ENCODE data around the gene CLK2.
"Not testable (repeated sequence)": the region's sequence is repeated elsewhere in the genome, so short reads cannot be mapped to it uniquely, and the experiment has no call there.

CLK2 gene

DNA sequence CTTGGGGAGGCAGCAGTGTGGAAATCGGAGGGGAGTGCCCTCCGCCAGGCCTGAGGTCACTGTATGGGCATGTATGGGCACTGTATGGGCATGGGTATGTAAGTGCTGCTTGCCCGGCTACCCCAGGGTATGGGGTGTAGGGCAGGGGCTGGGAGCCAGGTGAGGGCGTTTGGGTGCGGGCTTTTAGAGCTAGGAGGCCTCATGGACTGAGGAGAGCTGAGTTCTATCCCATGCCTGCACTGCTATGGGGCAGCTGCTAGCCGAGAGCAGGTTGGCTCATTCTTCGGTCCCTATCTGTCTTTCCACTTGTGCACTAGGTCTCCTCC, 22.6 kb upstream of the CLK2 start:
- no peak for DNase-seq

DNA sequence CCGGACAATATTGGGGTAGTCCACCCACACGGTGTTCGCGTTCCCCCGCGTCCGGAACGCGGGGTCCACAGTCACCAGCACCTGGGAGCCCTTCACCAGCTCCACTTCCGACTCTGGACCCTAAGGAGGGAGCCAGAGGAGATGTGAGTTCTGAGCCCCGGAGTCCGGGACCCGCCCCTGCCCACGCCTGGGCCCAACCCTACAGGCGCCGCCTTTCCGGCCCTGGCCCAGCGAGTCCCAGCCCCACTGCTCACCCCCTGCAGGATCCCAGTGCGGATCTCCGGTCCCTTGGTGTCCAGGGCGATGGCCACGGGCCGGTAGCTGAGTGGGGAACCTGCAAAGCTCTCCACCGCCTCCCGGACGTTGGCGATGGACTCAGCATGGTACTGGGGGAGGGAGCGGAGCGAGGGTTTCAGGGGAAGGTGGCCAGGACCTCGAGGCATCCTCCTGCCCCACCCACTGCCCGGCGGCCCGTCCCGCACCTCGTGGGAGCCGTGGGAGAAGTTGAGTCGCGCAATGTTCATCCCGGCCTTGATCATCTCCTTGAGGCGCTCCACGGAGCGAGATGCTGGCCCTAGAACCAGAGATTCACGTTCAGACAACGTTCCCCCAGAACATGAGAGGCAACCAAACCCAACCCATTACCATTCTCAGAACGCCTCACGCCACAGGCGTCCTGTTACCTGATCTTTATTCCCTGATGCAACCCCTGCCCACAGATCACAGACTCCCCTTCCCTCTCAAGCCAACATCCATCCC, 22.1 kb upstream of the CLK2 start:
- DNase-seq, result no peak

DNA sequence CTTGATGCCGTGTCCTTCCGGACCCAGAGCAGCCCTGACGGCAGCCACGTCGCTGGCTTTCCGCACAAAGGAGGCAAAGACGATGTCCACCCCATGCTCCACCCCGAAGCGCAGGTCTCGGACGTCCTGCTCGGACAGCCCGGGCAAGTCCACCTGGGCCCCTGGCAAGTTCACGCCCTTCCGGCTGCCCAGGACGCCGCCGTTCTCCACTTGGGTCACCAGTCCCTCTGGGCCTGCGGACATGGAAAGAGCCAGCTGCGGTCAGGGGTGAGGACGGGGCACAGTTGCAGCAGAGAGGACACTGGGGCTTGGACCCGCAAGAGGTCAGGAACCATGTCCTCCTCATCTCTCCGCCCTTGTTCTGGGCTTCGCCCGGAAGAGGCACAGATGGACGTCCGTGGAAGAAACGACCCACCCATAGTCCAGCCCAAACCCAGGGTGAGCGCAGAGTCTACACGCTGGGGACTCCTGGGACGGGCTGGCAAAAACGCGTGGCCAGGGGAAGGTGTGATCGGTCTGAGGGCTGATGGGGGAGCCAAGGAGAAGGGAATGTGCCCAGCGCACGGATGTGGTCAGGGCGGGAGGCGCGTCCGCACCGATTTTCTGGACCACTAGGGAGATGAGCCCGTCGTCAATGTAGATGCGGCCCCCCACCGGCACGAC, 21.3 kb upstream of the CLK2 start:
- no peak for DNase-seq

GRCh38 chr1:155293086-155293749, 19.9 kb upstream of the CLK2 start:
- no peak for DNase-seq

- not testable (repeated sequence) for DNase-seq
Measured at GRCh38 chr1:155291006-155291405, 17.7 kb upstream of the CLK2 start.

DNA sequence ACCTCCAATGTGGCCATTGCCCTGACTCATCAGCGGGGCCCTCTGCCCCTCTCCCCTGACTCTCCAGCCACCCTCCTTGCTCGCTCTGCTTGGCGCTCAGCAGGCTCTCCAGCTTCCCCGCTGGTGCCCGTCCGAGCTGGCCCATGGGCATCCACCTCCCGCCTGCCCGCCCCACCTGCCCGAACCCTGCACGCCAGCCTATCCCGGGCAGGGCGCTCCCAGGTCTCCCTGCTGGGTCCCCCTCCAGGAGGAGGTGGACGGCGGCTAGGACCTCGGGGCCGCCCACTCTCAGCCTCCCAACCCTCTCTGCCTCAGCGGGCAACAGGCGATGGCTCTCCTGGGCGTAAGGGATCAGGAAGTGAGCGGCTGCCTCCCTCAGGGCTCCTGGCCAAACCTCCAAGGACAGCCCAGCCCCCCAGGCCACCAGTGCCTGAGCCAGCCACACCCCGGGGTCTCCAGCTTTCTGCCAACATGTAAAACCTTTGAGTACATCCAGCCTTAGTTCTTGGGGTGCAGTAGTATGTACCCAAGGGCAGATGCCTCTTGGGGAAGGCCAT, 14.8 kb upstream of the CLK2 start:
- no peak for DNase-seq

DNA sequence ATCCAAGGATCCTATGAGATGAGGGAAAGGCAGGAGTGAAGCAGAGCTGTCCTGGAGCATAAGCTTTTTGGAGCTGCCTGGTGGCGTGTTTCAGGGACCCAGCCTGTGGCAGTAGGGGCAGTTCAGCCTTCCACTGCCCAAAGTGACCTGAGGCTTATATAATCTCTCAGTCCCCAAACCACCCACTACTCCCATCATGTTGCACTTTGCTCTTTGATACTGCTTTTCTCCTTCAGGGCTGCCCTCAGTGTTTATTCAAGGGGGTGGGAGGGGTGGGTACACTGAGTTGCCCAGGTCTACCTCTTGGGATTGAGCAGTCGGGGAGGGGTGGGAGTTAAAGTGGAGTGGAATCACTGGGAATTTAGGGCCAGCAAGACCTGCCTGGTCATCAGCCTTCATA, 13.2 kb upstream of the CLK2 start:
- no peak for DNase-seq

GRCh38 chr1:155285631-155286044, 12.3 kb upstream of the CLK2 start:
- no peak for DNase-seq

GRCh38 chr1:155285063-155285462, 11.8 kb upstream of the CLK2 start:
- DNase-seq, result no peak

- DNase-seq, result no peak
Measured at GRCh38 chr1:155284476-155284875, 11.2 kb upstream of the CLK2 start.

DNA sequence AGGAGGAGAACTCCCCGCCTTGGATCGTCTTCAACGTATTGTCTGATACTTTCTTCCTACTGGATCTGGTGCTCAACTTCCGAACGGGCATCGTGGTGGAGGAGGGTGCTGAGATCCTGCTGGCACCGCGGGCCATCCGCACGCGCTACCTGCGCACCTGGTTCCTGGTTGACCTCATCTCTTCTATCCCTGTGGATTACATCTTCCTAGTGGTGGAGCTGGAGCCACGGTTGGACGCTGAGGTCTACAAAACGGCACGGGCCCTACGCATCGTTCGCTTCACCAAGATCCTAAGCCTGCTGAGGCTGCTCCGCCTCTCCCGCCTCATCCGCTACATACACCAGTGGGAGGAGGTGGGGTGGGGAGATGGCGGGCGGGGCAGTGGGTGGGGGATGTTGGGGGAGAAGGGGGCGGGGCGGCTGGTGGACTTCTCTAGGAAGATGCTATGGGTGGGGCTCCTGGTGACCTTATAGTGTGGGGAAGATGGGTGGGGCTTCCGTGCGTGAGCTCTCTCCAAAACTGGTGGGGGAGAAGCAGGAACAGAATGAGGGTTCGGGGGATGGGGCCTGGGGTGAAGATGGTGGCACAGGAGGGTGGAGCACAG, 9.3 kb upstream of the CLK2 start:
- no peak for DNase-seq

DNA sequence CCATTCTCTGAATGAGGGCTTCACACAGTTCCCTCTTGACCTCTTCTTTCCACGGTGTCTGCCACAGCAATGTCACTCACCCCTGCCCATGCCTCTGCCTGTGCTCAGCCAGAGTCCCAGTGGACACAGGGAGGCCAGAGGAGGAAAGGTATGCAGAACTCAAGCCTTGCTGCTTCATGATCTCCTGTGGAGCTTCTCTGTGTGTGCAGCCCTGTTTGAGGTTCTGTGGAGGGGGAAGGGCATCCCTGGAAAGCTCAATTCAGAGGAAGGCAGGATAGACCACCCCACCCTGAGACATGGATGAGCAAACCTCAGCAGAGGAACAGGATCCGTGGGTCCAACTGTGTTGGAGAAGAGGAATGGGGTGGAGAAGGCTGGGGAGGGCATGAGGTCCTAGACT, 6.0 kb upstream of the CLK2 start:
- DNase-seq, result no peak

DNA sequence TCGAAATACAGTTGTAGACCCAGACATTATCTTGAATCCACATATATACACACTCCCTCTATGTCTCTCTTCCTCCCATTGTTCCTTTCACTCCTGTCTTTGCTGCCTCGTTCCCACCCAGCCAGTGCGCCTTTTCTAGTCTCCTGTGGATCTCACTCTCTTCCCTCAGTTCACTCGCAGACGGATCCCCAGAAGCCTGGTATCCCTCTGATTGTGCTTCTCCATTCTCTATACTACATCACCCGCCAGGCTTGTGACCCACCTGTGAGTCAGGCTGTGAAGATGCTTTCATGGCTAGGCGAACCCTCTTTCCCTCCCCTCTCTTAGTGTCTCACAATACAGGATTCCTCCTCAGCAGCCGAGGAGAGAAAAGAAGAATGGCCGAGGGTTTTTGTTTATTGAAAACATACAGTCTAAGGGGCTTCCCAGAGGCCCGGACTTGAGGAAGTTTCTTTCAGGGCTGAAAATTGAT, 5.4 kb upstream of the CLK2 start:
- DNase-seq, result no peak

DNA sequence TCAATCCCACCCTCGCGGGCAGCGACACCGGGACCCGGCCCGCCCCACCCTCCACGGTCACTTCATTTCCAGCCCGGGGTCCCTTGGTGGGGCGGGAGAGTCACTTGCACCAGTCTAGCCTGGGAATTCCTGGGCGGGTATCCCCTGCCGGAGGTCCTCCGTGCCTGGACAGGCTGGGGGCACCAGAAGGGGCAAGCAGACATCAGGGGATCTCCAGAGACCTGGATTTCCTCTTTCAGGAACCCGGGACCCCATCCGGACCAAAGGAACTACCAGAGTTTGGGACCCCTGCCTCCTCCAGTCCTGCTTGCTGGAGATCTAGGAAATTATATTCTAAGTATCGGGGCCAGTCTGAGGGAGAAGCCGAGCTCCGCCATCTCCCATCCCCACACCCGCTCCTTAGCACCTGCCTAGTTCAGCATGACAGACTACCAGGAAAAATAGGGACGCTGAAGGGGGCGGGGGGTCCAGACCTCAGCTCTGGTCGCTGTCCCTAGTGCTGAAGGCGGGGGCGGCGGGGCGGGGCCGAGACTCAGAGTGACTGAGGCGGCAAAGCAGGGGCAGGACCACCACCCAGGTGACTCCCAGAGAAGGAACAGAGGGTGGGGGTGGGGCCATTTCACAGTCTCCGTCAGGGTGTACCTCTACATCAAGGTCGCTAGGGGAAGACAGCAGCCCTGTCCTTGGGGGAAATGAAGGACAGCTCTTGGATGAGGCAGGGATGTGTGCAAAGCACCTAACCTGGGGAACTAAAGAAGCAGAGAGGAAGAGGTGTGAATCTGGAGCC, 4.8 kb upstream of the CLK2 start:
- DNase-seq, result peak; percentile 53

- DNase-seq, result peak; percentile 72
Measured at GRCh38 chr1:155277070-155277901, 4.0 kb upstream of the CLK2 start, which contains the start of gene HCN3. Gene HCN3, plus strand, starts transcription at chr1:155277463. Its CDS starts 128 bp downstream, at chr1:155277591.

DNA sequence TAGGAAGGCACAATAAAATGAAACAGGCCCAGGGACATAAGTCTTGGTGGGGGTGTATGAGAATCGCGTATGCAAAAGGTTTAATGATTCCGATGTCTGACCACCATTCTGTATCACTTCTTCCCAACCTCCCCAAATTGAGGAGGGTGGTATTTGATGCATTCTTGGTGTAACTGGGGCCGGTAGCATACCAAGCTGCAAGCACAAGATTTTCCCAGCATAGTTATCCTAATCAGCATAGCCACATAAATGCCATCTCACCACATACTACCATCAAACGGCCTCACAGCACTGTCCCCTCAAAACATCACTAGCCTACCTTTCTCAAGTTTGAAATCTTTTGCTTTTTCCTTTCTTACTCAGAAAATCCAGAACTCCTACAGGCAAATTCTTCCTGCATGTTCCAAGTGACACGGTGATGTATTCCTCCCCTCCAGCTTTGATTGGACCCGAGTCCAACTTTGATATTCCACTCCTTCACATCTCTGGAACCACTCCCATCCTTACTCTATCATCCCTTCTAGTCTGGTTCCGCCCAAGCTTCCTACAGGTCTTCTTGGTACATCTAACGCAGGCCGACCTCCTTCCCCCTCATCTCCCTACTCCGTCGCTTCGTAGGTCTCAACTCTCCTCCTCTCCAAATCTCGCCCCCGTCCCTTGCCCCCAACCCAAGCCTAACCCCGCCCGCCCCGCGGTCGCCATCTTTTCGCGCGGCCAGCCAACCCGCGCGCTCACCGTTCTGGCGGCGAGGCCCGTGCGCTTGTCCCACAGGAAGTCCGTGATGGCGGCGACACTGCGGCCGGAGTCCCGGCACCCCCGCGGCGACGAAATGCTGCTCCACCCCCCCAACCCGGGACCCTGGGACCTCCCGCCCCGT, 600 bp downstream of the CLK2 start:
- no peak for DNase-seq

GRCh38 chr1:155269381-155269780, 3.9 kb downstream of the CLK2 start:
- DNase-seq, result no peak

DNA sequence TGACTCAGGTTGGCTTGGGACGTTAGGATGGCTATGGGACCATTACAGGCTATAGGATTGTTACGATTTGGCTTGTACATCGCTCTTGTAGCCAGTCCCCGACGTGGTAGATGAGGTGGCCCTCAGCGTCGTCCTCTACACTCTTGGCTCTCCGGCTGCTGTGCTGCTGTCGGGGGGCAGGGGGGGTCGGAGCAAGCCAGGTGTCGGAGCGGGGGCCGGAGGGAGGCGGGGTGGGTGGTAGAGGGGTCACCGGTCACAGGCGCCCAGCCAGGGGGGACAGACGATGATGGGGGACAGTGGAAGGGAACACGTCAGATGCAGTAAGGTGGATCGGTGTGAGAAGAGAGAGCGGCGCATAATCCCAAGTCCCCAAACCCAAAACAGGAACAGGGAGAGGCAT, 4.7 kb downstream of the CLK2 start:
- DNase-seq, result no peak

GRCh38 chr1:155267373-155267772, 5.9 kb downstream of the CLK2 start:
- DNase-seq, result no peak

- DNase-seq, result no peak
Measured at GRCh38 chr1:155266553-155266952, 6.8 kb downstream of the CLK2 start.
